SW 1271 (cell line): ENCODE data around the gene TXNDC9.
"Not testable (repeated sequence)": the region's sequence is repeated elsewhere in the genome, so short reads cannot be mapped to it uniquely, and the experiment has no call there.

Experiments used
- DNase-seq, 2 experiments: peaks; one replicate each; lab custom pipeline; 2025; lab: John Stamatoyannopoulos, UW

TXNDC9 gene

DNA sequence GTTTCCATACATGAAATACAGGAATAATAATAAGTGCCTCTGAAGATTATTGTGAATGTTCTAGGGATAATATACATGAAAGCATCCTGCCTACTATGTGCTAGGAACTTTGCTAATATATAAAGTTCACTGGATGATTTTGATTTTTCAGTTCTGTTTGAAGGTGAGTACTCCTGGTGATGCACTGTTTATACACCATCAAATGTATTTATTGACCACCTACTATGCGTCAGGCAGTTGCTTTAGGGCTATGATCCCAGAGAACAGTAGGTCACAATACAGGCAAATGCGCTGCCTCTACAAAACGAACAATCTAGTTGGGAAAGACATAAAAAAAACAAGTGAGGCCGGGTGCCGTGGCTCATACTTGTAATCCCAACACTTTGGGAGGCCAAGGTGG, 10.7 kb downstream of the TXNDC9 start:
- DNase-seq = no peak

DNA sequence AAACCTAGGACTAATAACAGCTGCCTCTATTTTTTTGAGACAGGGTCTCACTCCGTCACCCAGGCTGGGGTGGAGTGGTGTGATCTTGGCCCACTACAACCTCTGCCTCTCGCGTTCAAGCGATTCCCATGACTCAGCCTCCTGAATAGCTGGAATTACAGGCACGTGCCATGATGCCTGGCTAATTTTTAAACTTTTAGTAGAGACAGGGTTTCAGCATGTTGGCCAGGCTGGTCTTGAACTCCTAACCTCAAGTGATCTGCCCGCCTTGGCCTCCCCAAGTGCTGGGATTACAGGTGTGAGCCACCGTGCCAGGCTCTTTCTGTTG, 18.3 kb downstream of the TXNDC9 start:
- not testable (repeated sequence) for DNase-seq

DNA sequence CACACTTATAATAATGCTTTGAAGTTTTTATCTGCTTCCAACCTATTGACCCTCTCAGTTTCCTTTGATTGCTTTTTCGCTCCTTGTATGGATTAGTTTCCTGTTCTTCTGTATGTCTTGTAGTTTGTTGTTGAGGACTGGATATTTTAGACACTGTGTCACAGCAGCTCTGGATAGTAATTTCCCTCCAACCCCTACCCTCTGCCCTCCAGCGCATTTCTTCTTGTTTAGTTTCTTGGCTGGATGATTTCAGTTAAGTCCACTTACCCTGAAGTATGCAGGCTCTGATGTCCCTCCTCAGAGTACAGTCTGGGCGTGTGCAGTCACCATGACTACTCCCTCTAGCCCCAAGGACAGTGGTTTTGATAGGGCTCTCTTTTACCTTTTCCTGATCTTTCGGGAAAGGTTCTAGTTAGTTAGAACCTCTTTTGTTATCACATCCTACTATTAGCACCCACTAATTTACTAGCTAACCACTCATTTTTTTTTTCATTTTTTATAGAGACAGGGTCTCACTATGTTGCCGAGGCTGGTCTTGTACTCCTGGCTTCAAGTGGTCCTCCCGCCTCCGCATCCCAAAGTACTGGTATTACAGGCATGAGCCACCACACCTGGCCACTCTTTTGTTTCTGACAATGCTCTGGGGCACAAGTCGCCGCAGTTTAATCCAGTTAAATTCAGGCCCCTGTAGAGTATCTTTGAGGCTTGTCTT, 18.8 kb downstream of the TXNDC9 start:
- DNase-seq = no peak

DNA sequence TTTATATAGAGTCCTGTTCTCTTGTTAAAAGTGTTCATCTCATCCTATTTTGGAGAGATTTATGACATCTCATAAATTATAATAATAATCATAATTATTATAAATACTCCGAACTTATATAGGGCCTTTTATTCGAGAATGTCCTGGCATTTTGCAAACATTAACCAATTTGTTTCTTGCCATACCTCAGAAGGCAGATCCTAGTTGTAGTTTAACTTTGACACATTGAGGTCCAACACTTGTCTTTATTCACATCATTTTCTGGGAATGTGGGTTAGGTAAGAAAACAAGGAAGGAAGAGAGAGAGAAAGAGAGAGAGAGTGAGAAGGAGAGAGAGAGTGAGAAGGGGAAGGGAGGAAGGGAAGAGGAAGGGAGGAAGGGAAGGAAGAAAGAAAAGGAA, 35.0 kb downstream of the TXNDC9 start, which contains the start of gene LYG1:
Gene LYG1, minus strand, starts transcription at position 101 of the 400 bp plus-strand sequence. CDS start 5,527 bp downstream, outside the sequence.
- DNase-seq = not testable (repeated sequence)

DNA sequence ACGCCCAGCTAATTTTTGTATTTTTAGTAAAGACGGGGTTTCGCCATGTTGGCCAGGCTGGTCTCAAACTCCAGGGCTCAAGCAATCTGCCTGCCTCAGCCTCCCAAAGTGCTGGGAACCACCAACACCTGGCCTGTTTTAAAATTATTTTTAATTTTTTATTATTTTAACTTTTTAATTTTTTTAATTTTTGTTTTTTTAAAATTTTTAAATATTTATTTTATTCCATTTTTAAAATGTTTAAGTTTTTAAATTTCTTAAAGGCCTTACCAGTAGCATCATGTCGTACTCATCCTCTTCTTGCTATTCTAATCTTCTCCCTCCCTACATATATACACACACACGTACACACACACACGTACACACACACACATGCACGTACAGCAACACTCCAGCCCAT, 36.6 kb downstream of the TXNDC9 start:
- DNase-seq = no peak

DNA sequence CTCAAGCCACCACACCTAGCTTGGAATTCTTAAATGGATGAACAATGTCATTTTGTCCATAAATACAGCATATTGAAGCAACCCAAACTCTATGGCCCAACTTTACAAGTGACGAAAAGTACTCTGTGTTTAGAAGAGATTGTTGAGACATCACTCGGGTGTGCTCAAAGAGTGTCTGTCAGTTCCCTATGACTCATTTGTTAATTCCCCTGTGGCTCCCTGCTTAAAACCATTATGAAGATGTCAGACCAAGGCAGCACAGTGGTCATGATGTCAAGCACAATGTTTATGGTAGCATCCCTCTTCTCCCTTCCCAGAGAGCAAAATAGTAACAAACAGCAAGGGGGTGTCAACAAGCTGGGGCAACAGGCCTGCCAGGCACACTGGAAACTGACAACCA, 38.1 kb downstream of the TXNDC9 start:
- no peak for DNase-seq

DNA sequence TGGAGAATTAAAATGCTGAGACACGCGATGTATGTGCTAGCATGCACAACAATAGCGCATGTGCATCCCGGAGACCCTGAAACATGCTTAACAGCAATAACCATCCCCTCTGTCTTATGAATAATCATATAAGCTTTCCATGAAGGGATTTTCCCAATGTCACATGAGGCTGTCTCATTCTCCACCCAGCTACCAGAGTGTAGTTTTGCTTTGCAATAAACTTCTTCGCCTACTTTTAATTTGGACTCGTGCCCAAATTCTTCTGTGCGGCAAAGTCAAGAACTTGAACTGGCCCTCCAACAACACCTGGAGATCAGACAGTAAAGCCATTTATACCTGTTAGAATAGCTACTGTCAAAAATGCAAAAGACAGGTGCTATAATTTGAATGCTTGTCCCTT, 50.6 kb downstream of the TXNDC9 start:
- DNase-seq = no peak

DNA sequence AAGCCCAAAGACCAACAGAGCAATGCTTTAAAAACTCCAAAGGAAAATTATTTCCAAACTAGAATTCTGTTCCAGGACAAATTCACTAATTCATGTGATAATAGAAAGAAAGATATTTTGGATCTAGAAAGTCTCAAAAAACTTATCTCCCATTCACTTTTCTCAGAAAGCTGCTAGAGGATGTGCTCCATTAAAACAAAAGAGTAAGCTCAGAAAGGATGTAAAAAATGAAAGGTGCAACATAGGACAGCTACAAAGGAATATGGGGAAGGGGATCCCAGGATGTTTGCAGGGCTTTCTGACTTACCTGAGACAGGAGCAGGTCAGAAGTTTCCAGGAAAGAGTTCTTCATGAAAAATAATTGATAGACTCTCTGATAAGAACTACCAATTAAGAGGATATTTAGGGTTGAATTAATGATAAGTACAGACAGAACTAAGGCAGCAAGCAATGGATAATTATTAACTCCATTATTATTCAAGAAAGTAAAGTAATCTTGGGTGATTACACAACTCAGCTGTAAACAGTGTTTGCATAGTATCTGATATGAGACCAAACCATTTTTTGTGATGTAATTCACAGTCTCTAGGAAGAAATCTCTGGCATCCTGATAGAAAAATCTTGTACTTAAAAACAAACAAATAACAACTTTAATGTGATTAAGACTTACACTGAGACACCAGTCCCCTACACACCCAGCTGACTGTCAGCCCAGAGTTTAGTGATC, 56.0 kb downstream of the TXNDC9 start:
- no peak for DNase-seq

DNA sequence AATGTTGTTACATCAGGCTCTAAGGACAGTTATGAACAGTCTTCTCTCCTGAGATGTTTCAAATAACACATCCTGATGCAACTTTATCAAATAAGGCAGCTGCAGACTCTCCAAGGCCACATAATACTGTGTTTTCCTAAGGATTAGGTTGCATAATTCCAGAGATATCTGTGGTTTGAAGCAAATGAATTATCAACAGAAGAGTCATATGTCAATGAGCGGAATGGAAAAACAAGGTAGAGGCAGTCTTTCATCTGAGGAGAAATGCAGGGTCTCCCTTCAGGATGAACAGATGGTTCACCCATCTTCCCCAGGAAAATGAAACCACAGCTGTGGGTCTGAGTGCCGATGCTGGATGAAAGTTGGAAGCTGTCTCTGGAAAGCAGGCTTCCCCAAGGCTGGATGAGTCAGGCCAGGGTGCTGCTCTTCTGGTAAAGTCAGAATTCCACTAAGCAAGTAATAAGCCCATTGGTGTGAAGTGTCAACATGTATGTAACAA, 57.3 kb downstream of the TXNDC9 start:
- no peak for DNase-seq

DNA sequence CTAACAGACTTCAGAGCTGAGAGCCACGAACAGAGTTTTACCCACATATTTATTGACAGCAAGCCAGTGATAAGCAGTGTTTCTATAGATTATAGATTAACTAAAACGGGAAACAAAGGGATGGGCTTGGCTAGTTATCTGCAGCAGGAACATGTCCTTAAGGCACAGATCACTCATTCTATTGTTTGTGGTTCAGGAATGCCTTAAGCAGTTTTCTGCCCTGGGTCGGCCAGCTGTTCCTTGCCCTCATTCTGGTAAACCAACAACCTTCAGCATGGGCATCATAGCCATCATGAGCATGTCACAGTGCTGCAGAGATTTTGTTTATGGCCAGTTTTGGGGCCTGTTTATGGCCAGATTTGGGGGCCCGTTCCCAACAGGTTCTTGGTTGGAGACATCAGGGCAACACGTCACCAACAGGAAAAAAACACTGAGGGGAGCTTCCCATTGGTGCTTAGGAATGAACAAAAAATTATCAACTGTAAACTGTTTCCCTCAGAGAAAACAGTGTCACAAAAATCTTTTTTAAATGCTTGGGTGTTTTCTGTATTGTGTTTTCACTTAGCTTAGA, 57.9 kb downstream of the TXNDC9 start:
- DNase-seq = not testable (repeated sequence)

DNA sequence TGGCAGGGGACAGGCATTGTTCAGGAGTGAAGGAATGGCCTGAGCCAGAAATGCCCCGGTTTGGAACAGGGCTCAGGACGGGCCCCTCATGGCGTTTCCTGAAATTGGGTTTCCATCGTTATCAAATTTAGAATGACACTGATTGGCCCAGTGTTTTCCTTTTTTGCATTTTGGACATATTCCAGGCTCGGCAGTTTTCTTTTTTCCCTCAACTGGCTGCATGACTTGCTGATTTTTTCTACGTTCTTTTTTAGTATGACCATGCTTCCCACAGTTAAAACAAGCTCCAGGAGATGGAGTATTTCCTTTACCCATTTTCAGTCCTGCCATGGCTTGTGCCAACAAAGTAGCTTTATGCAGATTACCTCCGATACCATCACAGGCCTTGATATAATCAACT, 60.3 kb downstream of the TXNDC9 start:
- DNase-seq = no peak
